AML-193 (cell line): ENCODE results near the gene ALDH2.
A peak's percentile ranks its signal among the peaks of the same experiment; 100 is the strongest.
"Not testable (repeated sequence)": the region's sequence is repeated elsewhere in the genome, so short reads cannot be mapped to it uniquely, and the experiment has no call there.

ENCODE experiments used
- DNase-seq, 2 experiments: peaks; one replicate each; lab custom pipeline; 2025; lab: John Stamatoyannopoulos, UW

ALDH2 gene

GRCh38 chr12:111759271-111759670 is 7.5 kb upstream of the ALDH2 start:
- DNase-seq = no peak

DNA sequence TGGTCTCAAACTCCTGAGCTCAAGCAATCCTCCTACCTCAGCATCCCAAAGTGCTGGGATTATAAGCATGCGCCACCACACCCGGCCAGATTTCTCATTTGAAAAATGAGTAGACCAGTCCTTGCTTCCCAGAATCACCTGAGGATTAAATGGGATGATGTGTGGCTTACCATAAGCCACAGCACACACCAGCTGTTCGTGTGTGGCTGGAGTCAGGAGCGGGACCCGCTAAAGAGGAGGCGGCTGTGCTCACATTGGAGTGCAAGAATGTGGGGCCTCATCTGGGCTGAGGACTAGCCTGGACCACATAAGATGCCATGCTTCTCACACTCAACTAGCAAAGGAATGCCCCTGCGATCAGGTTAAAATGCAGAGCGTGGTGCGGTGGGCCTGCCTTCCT is 6.7 kb upstream of the ALDH2 start:
- DNase-seq = no peak

DNA sequence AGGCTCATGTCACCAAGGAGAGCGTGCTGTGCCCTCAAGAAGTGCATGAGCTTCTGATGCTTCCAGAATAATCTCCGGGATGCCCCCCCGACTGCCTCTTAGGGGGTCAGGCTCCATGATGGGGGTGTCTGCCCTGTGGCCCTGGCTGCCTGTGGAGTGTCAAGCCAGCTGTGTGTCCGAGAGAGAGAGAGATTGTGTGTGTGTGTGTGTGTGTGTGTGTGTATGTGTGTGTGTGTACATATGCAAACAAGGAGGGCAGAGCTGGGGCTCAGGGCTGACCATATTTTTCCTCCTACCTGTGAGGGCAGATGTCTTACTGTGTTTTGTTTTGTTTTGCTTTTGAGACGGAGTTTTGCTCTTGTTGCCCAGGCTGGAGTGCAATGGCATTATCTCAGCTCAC is 5.6 kb upstream of the ALDH2 start:
- DNase-seq = no peak

DNA sequence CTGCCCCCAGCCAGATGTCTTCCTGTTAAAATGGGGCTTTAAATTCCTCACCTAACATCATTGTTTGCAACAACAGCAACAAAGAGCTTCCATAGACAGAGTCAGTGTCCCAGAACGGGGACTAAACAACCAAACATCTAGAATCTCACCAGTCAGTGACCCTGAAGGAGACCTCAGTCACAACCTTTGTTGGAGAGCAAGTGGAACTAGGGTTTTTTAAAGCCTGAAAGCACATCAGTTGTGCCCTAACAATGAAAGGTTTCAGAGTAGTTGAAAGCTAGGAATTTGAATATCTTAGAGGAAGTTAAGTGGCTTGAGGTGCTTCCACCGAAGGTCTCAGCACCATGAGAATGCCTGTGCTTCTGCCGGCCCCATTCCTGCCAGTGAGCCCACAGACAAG is 5.0 kb upstream of the ALDH2 start:
- DNase-seq = no peak

DNA sequence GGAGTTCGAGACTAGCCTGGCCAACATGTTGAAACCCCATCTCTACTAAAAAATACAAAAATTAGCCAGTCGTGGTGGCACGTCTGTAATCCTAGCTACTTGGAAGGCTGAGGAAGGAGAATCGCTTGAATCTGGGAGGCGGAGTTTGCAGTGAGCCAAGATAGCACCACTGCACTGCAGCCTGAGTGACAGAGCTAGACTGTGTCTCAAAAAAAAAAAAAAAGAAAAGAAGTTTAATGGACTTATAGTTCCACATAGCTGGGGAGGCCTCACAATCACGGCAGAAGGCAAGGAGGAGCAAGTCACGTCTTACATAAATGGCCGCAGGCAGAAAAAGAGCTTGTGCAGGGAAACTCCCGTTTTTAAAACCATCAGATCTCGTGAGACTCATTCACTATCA is 3.2 kb upstream of the ALDH2 start:
- DNase-seq = not testable (repeated sequence)

- no peak for DNase-seq
Measured at GRCh38 chr12:111764120-111764821, 2.5 kb upstream of the ALDH2 start.

- no peak for DNase-seq
Measured at GRCh38 chr12:111767362-111768158, 827 bp downstream of the ALDH2 start.

GRCh38 chr12:111768159-111768895 is 1.6 kb downstream of the ALDH2 start:
- no peak for DNase-seq

- DNase-seq = no peak
Measured at GRCh38 chr12:111769599-111769998, 2.9 kb downstream of the ALDH2 start.

GRCh38 chr12:111773801-111774551 is 7.2 kb downstream of the ALDH2 start:
- no peak for DNase-seq

GRCh38 chr12:111775205-111776193 is 8.8 kb downstream of the ALDH2 start:
- DNase-seq = peak; percentile 84

DNA sequence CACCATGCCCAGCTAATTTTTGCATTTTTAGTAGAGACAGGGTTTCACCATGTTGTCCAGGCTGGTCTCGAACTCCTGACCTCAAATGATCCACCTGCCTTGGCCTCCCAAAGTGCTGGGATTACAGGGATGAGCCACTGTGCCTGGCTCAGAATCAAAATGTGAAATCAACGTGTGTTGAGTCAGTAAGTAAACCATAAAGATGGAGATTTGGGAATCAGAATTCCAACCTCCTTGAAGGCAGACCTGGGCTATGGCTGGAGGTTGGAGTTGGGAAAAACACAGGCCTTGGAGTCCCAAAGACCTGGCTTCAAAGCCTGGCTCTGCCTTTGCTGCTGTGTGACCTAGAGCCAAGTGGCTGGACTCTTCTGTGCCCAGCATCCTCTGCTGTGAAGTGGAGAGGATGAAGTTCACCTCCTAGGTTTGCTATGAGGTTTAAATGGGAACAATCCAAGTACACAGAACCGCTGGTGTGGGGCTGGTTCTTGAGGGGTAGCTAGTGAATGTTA is 10.2 kb downstream of the ALDH2 start:
- DNase-seq = no peak

DNA sequence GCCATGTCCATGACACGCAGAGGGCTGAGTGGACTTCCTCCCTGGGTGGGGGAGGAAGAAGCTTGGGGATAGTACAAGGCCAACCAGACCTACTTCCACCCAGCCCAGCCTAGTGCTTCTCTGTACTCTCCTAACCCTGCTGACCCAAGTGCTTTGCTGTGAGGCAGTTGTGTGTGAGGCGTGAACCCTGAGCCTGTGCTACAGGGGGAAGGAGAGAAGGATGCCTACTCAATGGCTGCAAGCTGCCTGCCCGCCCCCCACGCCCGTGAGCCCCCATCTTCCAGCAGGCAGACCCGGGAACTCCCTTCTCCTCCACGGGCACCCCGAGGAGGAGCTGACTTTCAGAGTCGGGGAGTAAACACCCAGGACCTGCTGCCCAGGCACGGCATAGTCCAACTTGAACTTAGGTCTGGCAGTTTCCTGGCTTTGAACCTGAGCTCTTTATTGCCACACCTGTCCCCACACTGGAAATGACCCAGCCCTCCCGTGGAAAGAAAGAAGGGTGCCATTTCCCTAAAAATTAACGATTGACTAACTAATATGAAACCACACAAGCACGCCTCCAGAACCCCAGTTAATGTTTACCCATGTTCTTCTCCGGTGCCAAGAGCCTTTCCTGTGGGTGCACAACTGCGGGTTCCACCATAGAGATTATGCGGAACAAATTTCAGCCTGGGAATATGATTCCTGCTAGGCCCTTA is 10.8 kb downstream of the ALDH2 start:
- no peak for DNase-seq

DNA sequence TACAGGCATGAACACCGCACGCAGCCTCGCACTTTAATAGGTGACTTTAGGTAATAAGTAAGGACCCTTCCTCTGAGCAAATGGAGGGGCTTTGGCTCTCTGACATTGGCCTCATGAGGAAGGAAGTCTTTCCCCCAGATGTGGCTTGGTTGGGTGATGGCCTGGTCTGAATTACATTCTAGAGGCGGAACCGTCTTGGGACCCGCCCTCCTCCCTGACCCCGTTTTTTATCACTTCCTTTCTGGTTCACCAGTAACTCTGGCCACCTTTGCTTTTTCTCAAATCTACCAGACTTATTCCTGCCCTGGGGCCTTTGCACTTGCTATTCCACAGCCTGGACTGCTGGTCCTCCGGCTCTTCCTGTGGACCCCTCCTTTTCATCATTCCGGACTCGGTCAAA is 13.4 kb downstream of the ALDH2 start:
- no peak for DNase-seq

DNA sequence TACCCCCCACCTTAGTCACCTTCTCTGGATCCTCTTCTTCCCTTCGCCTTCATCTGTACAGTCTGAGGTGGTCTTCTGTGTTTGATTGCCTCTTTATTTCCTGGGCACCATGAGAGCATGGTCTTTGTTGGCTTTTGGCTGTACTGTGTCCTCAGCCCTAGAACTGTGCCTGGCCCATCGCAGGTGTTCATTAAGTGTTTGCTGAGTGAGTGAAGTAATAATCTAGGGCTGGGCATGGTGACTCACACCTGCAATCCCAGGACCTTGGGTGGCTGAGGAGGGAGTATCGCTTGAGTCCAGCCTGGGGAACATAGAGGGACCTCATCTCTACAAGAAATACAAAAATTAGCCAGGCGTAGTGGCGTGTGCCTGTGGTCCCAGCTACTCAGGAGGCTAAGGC is 13.9 kb downstream of the ALDH2 start:
- no peak for DNase-seq

DNA sequence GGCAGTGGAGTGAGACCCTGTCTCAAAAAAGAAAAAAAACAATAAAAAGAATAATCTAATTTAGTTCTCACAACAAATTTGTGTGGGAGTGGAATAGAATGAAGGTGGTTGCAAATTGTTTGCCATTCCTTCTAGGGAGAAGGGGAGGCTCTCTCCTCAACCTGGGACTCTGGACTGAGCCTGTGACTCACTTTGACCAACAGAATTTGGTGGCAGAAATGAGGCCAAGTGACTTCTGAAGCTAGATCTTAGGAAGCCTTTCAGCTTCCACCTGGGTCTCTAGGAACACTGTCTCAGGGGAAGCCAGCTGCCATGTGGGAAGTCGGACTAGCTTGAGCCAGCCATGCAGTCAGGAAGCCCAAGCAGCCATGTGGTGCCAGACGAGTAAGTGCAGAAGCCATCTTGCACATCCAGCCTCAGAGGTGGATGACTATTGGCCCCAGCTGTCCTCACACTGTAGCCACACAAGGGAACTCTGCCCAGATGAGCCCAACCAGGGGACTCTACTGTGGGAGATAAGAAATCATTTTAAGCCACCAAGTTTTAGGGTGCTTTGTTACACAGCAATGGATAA is 14.4 kb downstream of the ALDH2 start:
- DNase-seq = no peak

GRCh38 chr12:111783046-111783445 is 16.3 kb downstream of the ALDH2 start:
- DNase-seq = no peak

- no peak for DNase-seq
Measured at GRCh38 chr12:111784953-111785352, 18.2 kb downstream of the ALDH2 start.

DNA sequence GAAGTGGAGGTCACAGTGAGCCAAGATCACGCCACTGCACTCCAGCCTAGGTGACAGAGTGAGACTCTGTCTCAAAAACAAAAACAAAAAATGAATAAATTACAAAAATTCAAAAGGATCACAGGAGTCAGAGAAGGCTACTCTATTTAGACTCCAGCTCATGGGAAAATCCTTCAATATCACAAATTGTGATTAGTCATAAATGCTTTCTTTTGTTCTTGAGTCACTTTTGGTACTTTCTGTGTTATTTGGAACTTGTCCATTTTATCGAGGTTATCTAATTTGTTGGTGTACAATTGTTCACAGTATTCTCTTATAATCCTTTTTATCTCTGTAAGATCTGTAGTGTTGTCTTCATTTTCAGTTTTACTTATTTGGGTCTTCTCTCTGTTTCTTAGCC is 18.9 kb downstream of the ALDH2 start:
- no peak for DNase-seq

- peak; percentile 25 to 37 for DNase-seq
Measured at GRCh38 chr12:111788178-111788654, 21.5 kb downstream of the ALDH2 start.
